Amniotic epithelial cell (primary cell): ENCODE measurements around the gene FGF19.
A peak's percentile ranks its signal among the peaks of the same experiment; 100 is the strongest.
"Not testable (repeated sequence)": the region's sequence is repeated elsewhere in the genome, so short reads cannot be mapped to it uniquely, and the experiment has no call there.

ENCODE experiments used
- DNase-seq: peaks from one replicate; pipeline ENCODE4 v3.0.0-alpha.2; 2010; ENCODE audit warnings: low read depth

The FGF19 gene

GRCh38 chr11:69695995-69696394 lies 7.8 kb downstream of the FGF19 start:
- not testable (repeated sequence) for DNase-seq

GRCh38 chr11:69695581-69695980 lies 8.2 kb downstream of the FGF19 start:
- DNase-seq: no peak

- no peak for DNase-seq
Measured at GRCh38 chr11:69694781-69695180, 9.0 kb downstream of the FGF19 start.

- no peak for DNase-seq
Measured at GRCh38 chr11:69692422-69692821, 11.4 kb downstream of the FGF19 start.

- peak; percentile 47 for DNase-seq
Measured at GRCh38 chr11:69691463-69691862, 12.4 kb downstream of the FGF19 start.

- DNase-seq: no peak
Measured at GRCh38 chr11:69689484-69690319, 14.1 kb downstream of the FGF19 start.

- not testable (repeated sequence) for DNase-seq
Measured at GRCh38 chr11:69687969-69688771, 15.7 kb downstream of the FGF19 start.

- no peak for DNase-seq
Measured at GRCh38 chr11:69686856-69687255, 17.0 kb downstream of the FGF19 start.

- no peak for DNase-seq
Measured at GRCh38 chr11:69686452-69686851, 17.4 kb downstream of the FGF19 start.

- no peak for DNase-seq
Measured at GRCh38 chr11:69685348-69685747, 18.5 kb downstream of the FGF19 start.

GRCh38 chr11:69684651-69685050 lies 19.2 kb downstream of the FGF19 start:
- no peak for DNase-seq

- DNase-seq: no peak
Measured at GRCh38 chr11:69683764-69684333, 20.0 kb downstream of the FGF19 start.

- DNase-seq: no peak
Measured at GRCh38 chr11:69682681-69683326, 21.0 kb downstream of the FGF19 start.

GRCh38 chr11:69682221-69682620 lies 21.6 kb downstream of the FGF19 start:
- no peak for DNase-seq

- no peak for DNase-seq
Measured at GRCh38 chr11:69680688-69681087, 23.1 kb downstream of the FGF19 start.

GRCh38 chr11:69677749-69678148 lies 26.1 kb downstream of the FGF19 start:
- DNase-seq: no peak

- DNase-seq: peak; percentile 91
Measured at GRCh38 chr11:69674886-69675714, 28.7 kb downstream of the FGF19 start, which contains the start of gene LTO1. Gene LTO1 (minus strand): TSS chr11:69675353. CDS start chr11:69675239, 114 bp downstream.

GRCh38 chr11:69674267-69674885 lies 29.4 kb downstream of the FGF19 start:
- DNase-seq: peak; percentile 84

- DNase-seq: no peak
Measured at GRCh38 chr11:69671734-69672465, 31.9 kb downstream of the FGF19 start.
